ENCODE data around the gene C1QTNF8.

Gene C1QTNF8

GRCh38 chr16:1144476-1145382 is 48.7 kb upstream of the C1QTNF8 start (continued):
- no peak for TF ChIP-seq SP2 (tag by site-specific recombination; IDR thresholded peaks at IDR 0.05)
- no peak for TF ChIP-seq SCRT2 (tag by site-specific recombination; IDR thresholded peaks at IDR 0.05)
- no peak for TF ChIP-seq ZNF837 (tag by site-specific recombination; IDR thresholded peaks at IDR 0.05)
- no peak for TF ChIP-seq ZXDB (tag by site-specific recombination; IDR thresholded peaks at IDR 0.05)
- no peak for TF ChIP-seq ZEB2 (tag by site-specific recombination; IDR thresholded peaks at IDR 0.05)

- no peaks in the 10 kb centered on the region; the same call in 1 of the 2 replicates for H3K4me1 ChIP-seq (ENCODE audit: control insufficient read depth, insufficient read depth, low read length)
- TF ChIP-seq ZNF146 (tag by site-specific recombination; IDR thresholded peaks at IDR 0.05), result peak; percentile 81
- TF ChIP-seq REST (tag by site-specific recombination; IDR thresholded peaks at IDR 0.05), result no peak
- no peak for TF ChIP-seq PBX3 (CRISPR knock-in tag; IDR thresholded peaks at IDR 0.05)
- no peak for TF ChIP-seq ZNF2 (tag by site-specific recombination; IDR thresholded peaks at IDR 0.05)
- no peaks in the 10 kb centered on the region for H3K9me3 ChIP-seq (ENCODE audit: control insufficient read depth, insufficient read depth, low read depth, low read length)
- ChIA-PET POLR2A (no interaction called here), CTCF (no interaction called here)
- H3K4me3 ChIP-seq (ENCODE audit: low read depth, low read length), result no peak overlapping the region
- H3K36me3 ChIP-seq (ENCODE audit: control insufficient read depth in 2 of 2, insufficient read depth in 1 of 2, low read length in 2 of 2), result no peaks in the 10 kb centered on the region
- no peak overlapping the region for H3K27ac ChIP-seq (ENCODE audit: extremely low read depth, low read depth, low read length)
Observed at GRCh38 chr16:1143761-1144450, 47.9 kb upstream of the C1QTNF8 start.

- Histone ChIP-seq H3K4me3 (ENCODE audit: low read depth, low read length) (no peak overlapping the region), H3K9me3 (ENCODE audit: control insufficient read depth, insufficient read depth, low read depth, low read length) (no peaks in the 10 kb centered on the region), H3K27ac (ENCODE audit: extremely low read depth, low read depth, low read length) (no peak overlapping the region), H3K36me3 (ENCODE audit: control insufficient read depth in 2 of 2, insufficient read depth in 1 of 2, low read length in 2 of 2) (no peaks in the 10 kb centered on the region), H3K4me1 (ENCODE audit: control insufficient read depth, insufficient read depth, low read length) (no peaks in the 10 kb centered on the region; the same call in 1 of the 2 replicates)
- TF ChIP-seq ZIC2 (tag by site-specific recombination; IDR thresholded peaks at IDR 0.05) (peak; percentile 82), SCRT1 (tag by site-specific recombination; IDR thresholded peaks at IDR 0.05; ENCODE audit: borderline replicate concordance) (no peak), ZFHX2 (tag by site-specific recombination; conservative IDR thresholded peaks at IDR 0.05) (0 out of 2 replicates have a peak, but pooled peaks have one; percentile 12)
- CTCF ChIA-PET, result no interaction called here
- POLR2A ChIA-PET, result no interaction called here
Observed at GRCh38 chr16:1142911-1143310, 46.9 kb upstream of the C1QTNF8 start.

GRCh38 chr16:1141716-1142115 is 45.7 kb upstream of the C1QTNF8 start:
- Histone ChIP-seq H3K9me3 (ENCODE audit: control insufficient read depth, insufficient read depth, low read depth, low read length) (no peaks in the 10 kb centered on the region), H3K4me1 (ENCODE audit: control insufficient read depth, insufficient read depth, low read length) (no peaks in the 10 kb centered on the region; the same call in 1 of the 2 replicates), H3K36me3 (ENCODE audit: control insufficient read depth in 2 of 2, insufficient read depth in 1 of 2, low read length in 2 of 2) (no peaks in the 10 kb centered on the region), H3K27ac (ENCODE audit: extremely low read depth, low read depth, low read length) (no peak overlapping the region), H3K4me3 (ENCODE audit: low read depth, low read length) (no peak overlapping the region)
- ChIA-PET CTCF (no interaction called here), POLR2A (no interaction called here)
- TF ChIP-seq ZNF677 (tag by site-specific recombination; IDR thresholded peaks at IDR 0.05) (no peak), ZNF133 (tag by site-specific recombination; IDR thresholded peaks at IDR 0.05) (no peak), ZNF501 (tag by site-specific recombination; IDR thresholded peaks at IDR 0.05) (no peak), ZBTB6 (tag by site-specific recombination; IDR thresholded peaks at IDR 0.05) (no peak), AEBP2 (tag by site-specific recombination; IDR thresholded peaks at IDR 0.05; ENCODE audit: borderline replicate concordance) (no peak), ZNF510 (tag by site-specific recombination; IDR thresholded peaks at IDR 0.05; ENCODE audit: insufficient replicate concordance) (no peak), ZNF514 (tag by site-specific recombination; IDR thresholded peaks at IDR 0.05) (no peak)
